HepG2 (cell line): ENCODE data around the gene SLC35E4. TPM values are rescaled to one million over a fixed set of nuclear protein-coding genes. Genes with fewer than 3 reads are reported as not detected.

ENCODE experiments used
- ARID2 ChIP-seq: sonication (generic); formaldehyde crosslinking; IDR thresholded peaks from 2 replicates; pipeline ENCODE4 v1.8.1; 2022; ENCODE audit warnings: mild to moderate bottlenecking, missing genetic modification reagents, borderline replicate concordance
- FOXK1 ChIP-seq: sonication (generic); formaldehyde crosslinking; IDR thresholded peaks from 2 replicates; pipeline ENCODE4 v1.4.0; 2020; ENCODE audit warnings: low read depth, missing genetic modification reagents, borderline replicate concordance
- GMEB2 ChIP-seq: IDR thresholded peaks from 2 replicates; pipeline ENCODE4 v1.6.1; 2016; ENCODE audit warnings: missing biosample characterization, missing genetic modification reagents, low read depth
- HBP1 ChIP-seq: IDR thresholded peaks from 2 replicates; pipeline ENCODE4 v1.6.1; 2016; ENCODE audit warnings: low read depth, control low read depth
- MXI1 ChIP-seq: IDR thresholded peaks from 3 replicates; pipeline ENCODE4 v1.6.1; 2012; ENCODE audit warnings: low read depth, low read length, inconsistent platforms, borderline replicate concordance
- NFYB ChIP-seq: sonication (generic); formaldehyde crosslinking; IDR thresholded peaks from 2 replicates; pipeline ENCODE4 v1.4.0; 2020; ENCODE audit warnings: missing genetic modification reagents
- NONO ChIP-seq, 2 experiments: fragments of 450-650 bp in 1 of 2; sonication (generic) in 1 of 2; formaldehyde crosslinking in 1 of 2; IDR thresholded peaks in 1 of 2; conservative IDR thresholded peaks in 1 of 2; 2 replicates each; pipeline versions ENCODE4 v1.6.1 to v1.8.0; 2017 to 2022; ENCODE audit warnings: mild to moderate bottlenecking in 1 of 2, missing genetic modification reagents in 1 of 2, moderate library complexity in 1 of 2
- SRY ChIP-seq: sonication (generic); formaldehyde crosslinking; IDR thresholded peaks from 2 replicates; pipeline ENCODE4 v1.8.0; 2022; ENCODE audit warnings: mild to moderate bottlenecking, missing genetic modification reagents
- TAF15 ChIP-seq: fragments of 200-400 bp; formaldehyde crosslinking; IDR thresholded peaks from one replicate; pipeline ENCODE4 v1.6.1; 2018; ENCODE audit warnings: mild to moderate bottlenecking, low read depth, low read length; ENCODE audit not compliant: poor library complexity, severe bottlenecking
- THAP11 ChIP-seq: IDR thresholded peaks from 2 replicates; pipeline ENCODE4 v1.6.1; 2016; ENCODE audit warnings: missing biosample characterization, missing genetic modification reagents
- TOE1 ChIP-seq: sonication (generic); formaldehyde crosslinking; IDR thresholded peaks from 2 replicates; pipeline ENCODE4 v1.4.0; 2020; ENCODE audit warnings: mild to moderate bottlenecking, missing genetic modification reagents
- ZBTB3 ChIP-seq: sonication (generic); formaldehyde crosslinking; IDR thresholded peaks from 2 replicates; pipeline ENCODE4 v1.4.0; 2020; ENCODE audit warnings: low read depth, mild to moderate bottlenecking, moderate library complexity, missing genetic modification reagents, borderline replicate concordance
- ZFP36 ChIP-seq: fragments of 150-350 bp; IDR thresholded peaks from 2 replicates; pipeline ENCODE4 v1.6.1; 2018; ENCODE audit warnings: borderline replicate concordance, low read length, low read depth; ENCODE audit not compliant: partially characterized antibody
- ZMYM4 ChIP-seq: sonication (generic); formaldehyde crosslinking; IDR thresholded peaks from 2 replicates; pipeline ENCODE4 v1.8.1; 2023; ENCODE audit warnings: mild to moderate bottlenecking, missing genetic modification reagents
- ZNF598 ChIP-seq: sonication (generic); formaldehyde crosslinking; IDR thresholded peaks from 2 replicates; pipeline ENCODE4 v1.5.1; 2020; ENCODE audit warnings: mild to moderate bottlenecking, missing genetic modification reagents, borderline replicate concordance
- polyA plus RNA-seq, 8 experiments: library from polyadenylated mRNA; depleted of rRNA in 3 of 8; stranded (reverse) in 7 of 8; unstranded in 1 of 8; fragments of >200 nt; fragmentation: Illumina TruSeq in 4 of 8; extraction: Trizol in 4 of 8; gene quantifications; 2 replicates each; pipeline versions ENCODE4 v1.2.1 to v1.2.3, GENCODE V29; 2011 to 2016; ENCODE audit warnings: low read depth in 4 of 8, missing spikeins in 1 of 8, mixed read lengths in 1 of 8; ENCODE audit not compliant: insufficient read depth in 1 of 8
- total RNA-seq, 5 experiments: library from RNA; depleted of rRNA; stranded (reverse); fragments of >200 nt; fragmentation: Illumina TruSeq; extraction: Trizol; gene quantifications; 2 replicates each; pipeline ENCODE4 v1.2.3, GENCODE V29; 2016; ENCODE audit warnings: low read depth in 1 of 5
- TF ChIP-seq, protein P1 (sequence below): sonication (generic); formaldehyde crosslinking; IDR thresholded peaks from 2 replicates; pipeline ENCODE4 v1.5.0; 2020; ENCODE audit warnings: missing genetic modification reagents
- TF ChIP-seq, protein P2 (sequence below): sonication (generic); formaldehyde crosslinking; IDR thresholded peaks from 2 replicates; pipeline ENCODE4 v1.8.1; 2023; ENCODE audit warnings: mild to moderate bottlenecking, moderate library complexity, missing genetic modification reagents
- TF ChIP-seq, protein P3 (sequence below): sonication (generic); formaldehyde crosslinking; IDR thresholded peaks from 2 replicates; pipeline ENCODE4 v1.5.1; 2020; ENCODE audit warnings: mild to moderate bottlenecking, moderate library complexity, missing genetic modification reagents
- TF ChIP-seq, protein P4 (sequence below): IDR thresholded peaks from 2 replicates; pipeline ENCODE4 v1.6.1; 2012; ENCODE audit warnings: inconsistent platforms
- TF ChIP-seq, protein P5 (sequence below): sonication (generic); formaldehyde crosslinking; IDR thresholded peaks from 2 replicates; pipeline ENCODE4 v1.8.1; 2023; ENCODE audit warnings: mild to moderate bottlenecking, missing genetic modification reagents, borderline replicate concordance

SLC35E4 gene
- total and polyA plus RNA-seq, 2 of the 13 experiments (the other 11 are each of a cell fraction or from before 2014, with no cell fraction given) = 0.07 to 0.15 TPM

DNA sequence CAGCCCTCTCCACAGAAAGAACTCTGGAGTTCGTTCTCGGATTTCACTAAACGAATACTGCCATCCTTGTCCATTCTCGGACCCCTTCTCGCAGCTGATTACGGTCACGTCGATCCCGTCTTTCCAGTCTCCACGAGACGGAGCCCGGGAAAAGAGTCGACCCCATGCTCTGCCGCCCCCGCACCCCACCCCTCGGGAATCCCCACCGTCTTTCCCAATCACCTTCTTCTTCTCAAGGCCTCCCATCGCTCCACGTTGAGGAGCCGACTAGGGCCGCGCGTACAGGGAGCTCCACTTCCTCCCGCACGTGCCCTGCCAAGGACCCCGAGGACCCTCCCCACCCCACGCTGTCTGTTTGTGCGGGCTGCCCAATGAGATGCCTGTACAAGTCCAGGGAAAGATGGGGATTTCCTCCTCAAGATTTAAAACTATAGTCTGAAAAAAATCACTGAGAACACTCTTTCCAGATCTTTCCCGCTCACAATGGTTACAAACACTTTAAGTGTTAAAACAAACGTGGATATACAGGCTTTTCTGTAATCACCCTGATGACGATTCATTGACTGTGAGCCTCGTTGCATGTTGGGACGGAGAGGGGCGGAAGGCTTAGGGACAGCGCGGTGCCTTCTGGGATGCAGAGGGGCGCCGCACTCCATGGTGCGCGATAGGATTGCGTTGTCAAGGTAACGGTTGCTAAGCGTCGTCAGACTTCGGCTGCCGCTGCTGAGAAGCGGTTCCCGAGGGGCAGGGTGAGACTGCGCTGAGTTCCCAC, 43.8 kb upstream of the SLC35E4 start, which contains the start of gene PES1 (continued):
- TF ChIP-seq HBP1 (CRISPR knock-in tag) = peak; percentile 64; the same call in 1 of the 2 replicates
- no peak for TF ChIP-seq TAF15
- TF ChIP-seq, protein P1, sequence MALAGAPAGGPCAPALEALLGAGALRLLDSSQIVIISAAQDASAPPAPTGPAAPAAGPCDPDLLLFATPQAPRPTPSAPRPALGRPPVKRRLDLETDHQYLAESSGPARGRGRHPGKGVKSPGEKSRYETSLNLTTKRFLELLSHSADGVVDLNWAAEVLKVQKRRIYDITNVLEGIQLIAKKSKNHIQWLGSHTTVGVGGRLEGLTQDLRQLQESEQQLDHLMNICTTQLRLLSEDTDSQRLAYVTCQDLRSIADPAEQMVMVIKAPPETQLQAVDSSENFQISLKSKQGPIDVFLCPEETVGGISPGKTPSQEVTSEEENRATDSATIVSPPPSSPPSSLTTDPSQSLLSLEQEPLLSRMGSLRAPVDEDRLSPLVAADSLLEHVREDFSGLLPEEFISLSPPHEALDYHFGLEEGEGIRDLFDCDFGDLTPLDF (CRISPR knock-in tag) = 0 out of 2 replicates have a peak, but pooled peaks have one; percentile 15
- no peak for TF ChIP-seq NONO (IDR thresholded peaks at IDR 0.05)
- TF ChIP-seq NONO (CRISPR knock-in tag; conservative IDR thresholded peaks at IDR 0.05) = peak; percentile 68
- TF ChIP-seq, protein P2, sequence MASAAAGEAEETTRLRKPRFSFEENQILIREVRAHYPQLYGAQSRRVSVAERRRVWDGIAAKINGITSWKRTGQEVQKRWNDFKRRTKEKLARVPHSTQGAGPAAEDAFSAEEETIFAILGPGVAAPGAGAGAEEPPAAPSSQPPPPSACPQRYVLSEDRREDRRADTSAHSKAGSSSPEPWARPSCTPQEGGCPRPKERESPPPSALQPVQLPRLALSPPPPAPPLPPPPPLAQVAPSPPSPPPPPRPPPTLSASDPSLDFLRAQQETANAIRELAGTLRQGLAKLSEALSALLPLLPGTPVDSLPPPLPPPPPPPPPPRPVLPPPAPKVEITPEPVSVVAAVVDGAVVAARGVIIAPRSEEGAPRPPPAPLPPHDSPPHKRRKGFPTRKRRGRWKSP (CRISPR knock-in tag) = 0 out of 2 replicates have a peak, but pooled peaks have one; percentile 30
- no peak for TF ChIP-seq SRY (CRISPR knock-in tag)
- TF ChIP-seq TOE1 = no peak
- TF ChIP-seq ZBTB3 = no peak
- TF ChIP-seq, protein P3, sequence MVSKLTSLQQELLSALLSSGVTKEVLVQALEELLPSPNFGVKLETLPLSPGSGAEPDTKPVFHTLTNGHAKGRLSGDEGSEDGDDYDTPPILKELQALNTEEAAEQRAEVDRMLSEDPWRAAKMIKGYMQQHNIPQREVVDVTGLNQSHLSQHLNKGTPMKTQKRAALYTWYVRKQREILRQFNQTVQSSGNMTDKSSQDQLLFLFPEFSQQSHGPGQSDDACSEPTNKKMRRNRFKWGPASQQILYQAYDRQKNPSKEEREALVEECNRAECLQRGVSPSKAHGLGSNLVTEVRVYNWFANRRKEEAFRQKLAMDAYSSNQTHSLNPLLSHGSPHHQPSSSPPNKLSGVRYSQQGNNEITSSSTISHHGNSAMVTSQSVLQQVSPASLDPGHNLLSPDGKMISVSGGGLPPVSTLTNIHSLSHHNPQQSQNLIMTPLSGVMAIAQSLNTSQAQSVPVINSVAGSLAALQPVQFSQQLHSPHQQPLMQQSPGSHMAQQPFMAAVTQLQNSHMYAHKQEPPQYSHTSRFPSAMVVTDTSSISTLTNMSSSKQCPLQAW (CRISPR knock-in tag) = no peak
- no peak for TF ChIP-seq ZFP36
- 0 out of 2 replicates have a peak, but pooled peaks have one; percentile 37 for TF ChIP-seq ZNF598 (CRISPR knock-in tag)
- TF ChIP-seq ARID2 (CRISPR knock-in tag) = no peak
- TF ChIP-seq, protein P4, sequence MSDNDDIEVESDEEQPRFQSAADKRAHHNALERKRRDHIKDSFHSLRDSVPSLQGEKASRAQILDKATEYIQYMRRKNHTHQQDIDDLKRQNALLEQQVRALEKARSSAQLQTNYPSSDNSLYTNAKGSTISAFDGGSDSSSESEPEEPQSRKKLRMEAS = peak; percentile 97
- TF ChIP-seq, protein P5, sequence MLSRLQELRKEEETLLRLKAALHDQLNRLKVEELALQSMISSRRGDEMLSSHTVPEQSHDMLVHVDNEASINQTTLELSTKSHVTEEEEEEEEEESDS (CRISPR knock-in tag) = no peak
- TF ChIP-seq NFYB (CRISPR knock-in tag) = no peak
- TF ChIP-seq FOXK1 = peak; percentile 87; the same call in 1 of the 2 replicates
- TF ChIP-seq MXI1 = peak; percentile 99
- peak; percentile 35; the same call in 1 of the 2 replicates for TF ChIP-seq GMEB2 (CRISPR knock-in tag)
- TF ChIP-seq THAP11 = peak; percentile 94
- TF ChIP-seq ZMYM4 (CRISPR knock-in tag) = peak; percentile 51
